ENCODE results near the gene GRIK3. TPM values are rescaled to one million over a fixed set of nuclear protein-coding genes. Genes with fewer than 3 reads are reported as not detected.

GRIK3 gene
- total and polyA plus RNA-seq, 2 experiments from 2014 or later: 0.31 to 2.9 TPM

- TF ChIP-seq ZNF462 (CRISPR knock-in tag; IDR thresholded peaks at IDR 0.05) (no peak), EZH2phosphoT487 (IDR thresholded peaks at IDR 0.05; ENCODE audit: unreplicated experiment) (no peak), STAT1 (IDR thresholded peaks at IDR 0.05; ENCODE audit: unreplicated experiment) (no peak), JUNB (IDR thresholded peaks at IDR 0.05; ENCODE audit: unreplicated experiment) (no peak), EZH2 (IDR thresholded peaks at IDR 0.05; ENCODE audit: low read depth, unreplicated experiment) (no peak)
Observed at GRCh38 chr1:36984026-36984425, 50.3 kb downstream of the GRIK3 start (continued).

DNA sequence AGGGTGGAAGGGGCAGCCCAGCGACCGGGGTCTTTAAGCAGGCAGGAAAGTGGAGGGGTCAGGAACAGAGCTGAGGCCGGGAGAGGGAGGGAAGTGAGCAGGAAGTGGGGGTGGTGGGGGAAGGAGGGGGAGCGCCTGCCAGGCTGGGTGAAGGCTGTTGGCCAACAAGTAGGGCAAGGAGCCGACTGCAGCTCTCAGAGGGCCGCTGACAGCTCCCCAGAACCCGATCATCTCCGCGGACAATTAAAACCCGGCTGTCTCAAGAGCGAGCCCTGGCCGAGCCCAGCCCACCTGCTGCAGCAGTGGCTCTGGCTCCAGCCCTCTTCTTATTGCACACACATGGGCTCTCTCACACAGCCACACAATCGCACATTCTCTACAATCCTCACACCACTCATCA lies 51.6 kb downstream of the GRIK3 start:
- no peak overlapping the region for H3K4me3 Mint-ChIP-seq
- Histone ChIP-seq H2AFZ (no peak overlapping the region), H3F3A (replicated peaks; ENCODE audit: low read depth) (no peaks in the 10 kb centered on the region), H3K27ac (ENCODE audit: low read depth) (no peak overlapping the region), H3K4me1 (ENCODE audit: insufficient read depth) (peaks cover 4% of the 10 kb centered on the region; the same call in 1 of the 2 replicates), H3K36me3 (ENCODE audit: insufficient read depth) (peaks cover 4% of the 10 kb centered on the region; the same call in 1 of the 2 replicates), H3K4me3 (no peak overlapping the region), H3K79me2 (replicated peaks; ENCODE audit: insufficient read depth) (no peaks in the 10 kb centered on the region), H3K27me3 (ENCODE audit: insufficient read depth) (no peaks in the 10 kb centered on the region), H3K4me2 (no peak overlapping the region), H3K9me2 (ENCODE audit: insufficient read depth) (peaks cover 8% of the 10 kb centered on the region; the same call in 1 of the 2 replicates), H4K20me1 (replicated peaks; ENCODE audit: insufficient read depth) (no peaks in the 10 kb centered on the region)
- peak; percentile 31 for ATAC-seq
- peaks cover 4% of the 10 kb centered on the region; the same call in 2 of the 3 replicates for H3K9me3 Mint-ChIP-seq
- no peaks in the 10 kb centered on the region for H3K36me3 Mint-ChIP-seq (ENCODE audit: low read depth)
- H3K27me3 Mint-ChIP-seq (ENCODE audit: insufficient read depth, low read depth, poor library complexity): peaks cover 16% of the 10 kb centered on the region
- H3K4me1 Mint-ChIP-seq: peaks cover 18% of the 10 kb centered on the region
- TF ChIP-seq ZNF331 (CRISPR knock-in tag; IDR thresholded peaks at IDR 0.05; ENCODE audit: low read depth): no peak
- TF ChIP-seq, protein P1, sequence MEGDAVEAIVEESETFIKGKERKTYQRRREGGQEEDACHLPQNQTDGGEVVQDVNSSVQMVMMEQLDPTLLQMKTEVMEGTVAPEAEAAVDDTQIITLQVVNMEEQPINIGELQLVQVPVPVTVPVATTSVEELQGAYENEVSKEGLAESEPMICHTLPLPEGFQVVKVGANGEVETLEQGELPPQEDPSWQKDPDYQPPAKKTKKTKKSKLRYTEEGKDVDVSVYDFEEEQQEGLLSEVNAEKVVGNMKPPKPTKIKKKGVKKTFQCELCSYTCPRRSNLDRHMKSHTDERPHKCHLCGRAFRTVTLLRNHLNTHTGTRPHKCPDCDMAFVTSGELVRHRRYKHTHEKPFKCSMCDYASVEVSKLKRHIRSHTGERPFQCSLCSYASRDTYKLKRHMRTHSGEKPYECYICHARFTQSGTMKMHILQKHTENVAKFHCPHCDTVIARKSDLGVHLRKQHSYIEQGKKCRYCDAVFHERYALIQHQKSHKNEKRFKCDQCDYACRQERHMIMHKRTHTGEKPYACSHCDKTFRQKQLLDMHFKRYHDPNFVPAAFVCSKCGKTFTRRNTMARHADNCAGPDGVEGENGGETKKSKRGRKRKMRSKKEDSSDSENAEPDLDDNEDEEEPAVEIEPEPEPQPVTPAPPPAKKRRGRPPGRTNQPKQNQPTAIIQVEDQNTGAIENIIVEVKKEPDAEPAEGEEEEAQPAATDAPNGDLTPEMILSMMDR (conservative IDR thresholded peaks at IDR 0.05; ENCODE audit: low read depth in 2 of 2): no peak
- H3K27ac Mint-ChIP-seq: no peak overlapping the region
- DNase-seq (ENCODE audit: low spot score): peak; percentile 21
